Retinal pigment epithelial cell (primary cell): ENCODE measurements around the gene EHBP1.

Source experiments
- DNase-seq: peaks from one replicate; pipeline ENCODE4 v3.0.0-alpha.2; 2010; ENCODE audit warnings: low read depth
- H3K4me3 ChIP-seq: 2 replicates; pipeline ENCODE4 v1.5.1; 2011; ENCODE audit warnings: mild to moderate bottlenecking, low read length, control low read depth, moderate library complexity
- CTCF ChIP-seq: conservative IDR thresholded peaks from 2 replicates; pipeline ENCODE4 v1.5.1; 2011; ENCODE audit warnings: low read depth, low read length, control low read depth, inconsistent platforms

The EHBP1 gene

GRCh38 chr2:62716768-62717167 lies 11.3 kb downstream of the EHBP1 start:
- TF ChIP-seq CTCF = no peak
- H3K4me3 ChIP-seq = no peak overlapping the region
- DNase-seq = no peak

DNA sequence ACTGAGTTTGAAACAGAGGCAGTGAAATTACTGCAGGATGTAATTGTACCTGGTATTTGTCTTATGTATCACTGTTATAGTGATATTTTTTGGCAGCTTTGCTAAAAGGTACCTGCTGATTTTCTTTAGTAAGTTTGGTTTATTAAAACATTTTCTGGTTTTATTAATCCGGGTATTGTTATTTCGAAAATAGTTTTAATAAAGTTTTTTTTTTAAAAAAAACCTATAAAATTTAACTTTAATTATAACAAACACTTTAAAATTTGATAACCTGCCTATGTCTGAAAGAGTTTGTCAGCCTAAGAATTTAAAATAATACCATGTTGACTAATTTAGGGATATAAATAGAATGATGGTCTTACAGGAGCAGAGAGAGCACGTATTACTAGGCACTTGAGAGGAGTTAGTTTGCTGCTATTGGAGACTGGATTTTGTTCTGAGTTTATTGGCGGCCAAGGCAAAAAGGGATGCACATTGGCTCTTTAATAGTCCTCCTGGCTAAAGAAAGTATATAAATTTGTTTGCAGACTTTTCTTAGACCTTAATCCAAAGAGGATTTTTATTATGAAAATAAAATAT lies 12.1 kb downstream of the EHBP1 start:
- no peak for TF ChIP-seq CTCF
- H3K4me3 ChIP-seq = no peak overlapping the region
- no peak for DNase-seq

DNA sequence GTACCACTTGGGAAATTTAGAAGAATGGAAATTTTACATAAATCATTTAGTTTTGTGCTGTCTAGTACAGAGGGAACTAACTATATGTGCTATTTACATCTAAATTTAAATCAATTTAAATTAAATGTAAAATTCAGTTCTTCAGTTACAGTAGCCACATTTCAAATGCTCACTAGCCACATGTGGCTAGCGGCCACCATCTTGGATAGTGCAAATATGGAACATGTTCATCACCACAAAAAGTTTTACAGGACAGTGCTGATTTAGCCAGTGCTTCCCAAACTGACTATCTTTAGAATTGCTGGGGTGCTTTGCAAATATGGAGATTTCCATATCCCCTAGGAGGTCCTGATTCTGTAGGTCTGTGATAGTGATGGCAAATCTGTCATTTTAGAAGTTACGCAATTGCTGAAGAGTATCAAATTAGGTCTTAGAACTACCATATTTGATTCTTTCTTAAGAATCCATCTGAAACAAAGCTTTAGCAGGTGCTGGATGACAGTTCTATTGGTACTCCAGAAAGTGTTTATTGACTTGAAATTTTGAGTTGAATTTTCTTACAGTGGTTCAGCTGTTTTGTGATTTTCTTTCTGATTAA lies 12.8 kb downstream of the EHBP1 start:
- no peak for DNase-seq
- TF ChIP-seq CTCF = no peak
- no peak overlapping the region for H3K4me3 ChIP-seq

GRCh38 chr2:62719757-62720156 lies 14.2 kb downstream of the EHBP1 start:
- no peak for TF ChIP-seq CTCF
- no peak for DNase-seq
- H3K4me3 ChIP-seq = no peak overlapping the region

- no peak for DNase-seq
- no peak overlapping the region for H3K4me3 ChIP-seq
- no peak for TF ChIP-seq CTCF
Measured at GRCh38 chr2:62722679-62723078, 17.2 kb downstream of the EHBP1 start.

DNA sequence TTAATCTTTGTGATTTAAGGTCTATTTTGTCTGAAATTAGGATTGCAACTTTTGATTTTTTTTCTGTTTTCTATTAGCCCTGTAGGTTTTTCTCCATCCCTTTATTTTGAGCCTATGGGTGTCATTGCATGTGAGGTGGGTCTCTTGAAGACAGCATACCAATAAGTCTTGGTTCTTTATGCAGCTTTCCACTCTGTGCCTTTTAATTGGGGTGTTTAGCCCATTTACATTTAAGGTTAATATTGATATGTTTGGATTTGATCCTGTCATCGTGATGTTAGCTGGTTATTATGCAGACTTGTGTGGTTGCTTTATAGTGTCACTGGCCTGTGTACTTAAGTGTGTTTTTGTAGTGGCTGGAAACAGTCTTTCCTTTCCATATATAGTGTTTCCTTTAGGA lies 17.7 kb downstream of the EHBP1 start:
- no peak for TF ChIP-seq CTCF

DNA sequence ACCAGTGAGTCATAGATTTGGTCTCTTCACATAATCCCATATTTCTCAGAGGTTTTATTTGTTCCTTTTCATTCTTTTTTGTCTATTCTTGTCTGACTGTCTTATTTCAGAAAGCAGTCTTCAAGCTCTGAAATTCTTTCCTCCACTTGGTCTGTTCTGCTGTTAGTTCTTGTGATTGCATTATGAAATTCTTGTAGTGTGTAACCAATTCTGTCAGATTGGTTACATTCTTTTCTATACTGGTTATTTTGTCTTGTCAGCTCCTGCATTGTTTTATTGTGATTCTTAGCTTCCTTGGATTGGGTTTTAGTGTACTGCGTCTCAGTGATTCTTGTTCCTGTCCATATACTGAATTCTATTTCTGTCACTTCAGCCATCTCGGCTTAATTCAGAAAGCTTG lies 18.6 kb downstream of the EHBP1 start:
- H3K4me3 ChIP-seq = no peak overlapping the region
- no peak for TF ChIP-seq CTCF
- DNase-seq = no peak

More for the DNA sequence above, 17.7 kb downstream of the EHBP1 start:
- DNase-seq = no peak
- H3K4me3 ChIP-seq = no peak overlapping the region
